ENCODE results near the gene ALX4. TPM values are rescaled to one million over a fixed set of nuclear protein-coding genes. Genes with fewer than 3 reads are reported as not detected.

The ALX4 gene
- total RNA-seq, 4 donors from 2014 or later: not detected

DNA sequence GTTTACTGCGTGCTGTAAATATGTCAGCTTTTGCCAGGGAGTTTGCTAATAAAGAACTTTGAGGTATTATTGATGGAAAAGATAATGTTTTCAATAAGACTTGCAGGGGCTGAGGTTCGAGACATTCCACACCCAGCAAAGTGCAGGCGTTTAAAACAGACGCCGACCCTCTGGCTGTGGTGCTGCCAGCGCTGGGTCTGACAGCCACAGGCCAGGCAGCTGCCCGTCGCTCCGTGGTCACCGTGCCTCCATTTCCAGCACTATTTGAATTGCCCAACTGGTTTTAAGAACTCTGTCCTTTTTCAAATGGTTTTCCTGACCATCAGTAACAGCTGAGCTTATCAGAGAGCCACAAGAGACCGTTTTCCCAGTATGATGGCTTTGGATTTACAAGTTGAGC, 28.1 kb upstream of the ALX4 start:
- intact Hi-C loops (cut with DNase I; ENCODE audit: low total_unique reads) (no loop called here), in situ Hi-C loops (cut with MboI; ENCODE audit: low pct_ligation_motif_present in 1 of 4, low pct_unique_long_range_greater_than_20kb in 1 of 4, low sequenced_read_pairs in 3 of 4) (no loop called here)
- H3K9me3 ChIP-seq: no peaks in the 10 kb centered on the region
- H3K27me3 ChIP-seq: peaks cover 69% of the 10 kb centered on the region
- DNase-seq: no peak
- H3K36me3 ChIP-seq: no peaks in the 10 kb centered on the region
- 40 to 49% methylated on average over 5 to 11 of the region's 11 CpGs for WGBS, 2 donors (ENCODE audit: low coverage in 1 of 2)
- H3K27ac ChIP-seq: no peak overlapping the region
- H3K4me3 ChIP-seq: no peak overlapping the region
- no peaks in the 10 kb centered on the region for H3K4me1 ChIP-seq
- TF ChIP-seq POLR2AphosphoS5 (IDR thresholded peaks at IDR 0.05) (no peak), EP300 (IDR thresholded peaks at IDR 0.05; ENCODE audit: low read depth) (no peak), POLR2A (IDR thresholded peaks at IDR 0.05) (no peak)
- TF ChIP-seq, protein P1, sequence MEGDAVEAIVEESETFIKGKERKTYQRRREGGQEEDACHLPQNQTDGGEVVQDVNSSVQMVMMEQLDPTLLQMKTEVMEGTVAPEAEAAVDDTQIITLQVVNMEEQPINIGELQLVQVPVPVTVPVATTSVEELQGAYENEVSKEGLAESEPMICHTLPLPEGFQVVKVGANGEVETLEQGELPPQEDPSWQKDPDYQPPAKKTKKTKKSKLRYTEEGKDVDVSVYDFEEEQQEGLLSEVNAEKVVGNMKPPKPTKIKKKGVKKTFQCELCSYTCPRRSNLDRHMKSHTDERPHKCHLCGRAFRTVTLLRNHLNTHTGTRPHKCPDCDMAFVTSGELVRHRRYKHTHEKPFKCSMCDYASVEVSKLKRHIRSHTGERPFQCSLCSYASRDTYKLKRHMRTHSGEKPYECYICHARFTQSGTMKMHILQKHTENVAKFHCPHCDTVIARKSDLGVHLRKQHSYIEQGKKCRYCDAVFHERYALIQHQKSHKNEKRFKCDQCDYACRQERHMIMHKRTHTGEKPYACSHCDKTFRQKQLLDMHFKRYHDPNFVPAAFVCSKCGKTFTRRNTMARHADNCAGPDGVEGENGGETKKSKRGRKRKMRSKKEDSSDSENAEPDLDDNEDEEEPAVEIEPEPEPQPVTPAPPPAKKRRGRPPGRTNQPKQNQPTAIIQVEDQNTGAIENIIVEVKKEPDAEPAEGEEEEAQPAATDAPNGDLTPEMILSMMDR (IDR thresholded peaks at IDR 0.05): no peak

DNA sequence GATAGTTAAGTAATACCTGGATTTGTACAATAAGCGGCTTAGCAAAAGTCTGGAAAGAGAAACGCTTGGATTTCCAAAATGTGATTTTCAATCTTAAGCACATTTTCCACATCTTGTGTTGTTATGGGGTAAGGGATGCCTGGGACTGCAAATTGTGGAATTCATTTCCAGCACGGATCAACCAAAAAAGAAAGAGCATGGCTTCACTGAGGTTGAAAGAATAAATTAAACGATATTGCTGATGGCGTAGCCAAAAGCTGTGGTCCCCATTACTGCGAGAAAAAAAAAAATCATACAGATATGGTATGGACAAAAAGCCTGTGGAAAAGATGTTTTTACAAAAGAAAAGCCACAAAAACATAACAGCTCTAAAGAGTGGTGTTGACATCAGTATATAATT, 26.0 kb upstream of the ALX4 start:
- TF ChIP-seq, protein P1 (IDR thresholded peaks at IDR 0.05): no peak
- no peak for TF ChIP-seq POLR2AphosphoS5 (IDR thresholded peaks at IDR 0.05)
- TF ChIP-seq EP300 (IDR thresholded peaks at IDR 0.05; ENCODE audit: low read depth): no peak
- TF ChIP-seq POLR2A (IDR thresholded peaks at IDR 0.05): no peak
- H3K27me3 ChIP-seq: peaks cover 82% of the 10 kb centered on the region
- in situ Hi-C loops (cut with MboI; ENCODE audit: low pct_ligation_motif_present in 1 of 4, low pct_unique_long_range_greater_than_20kb in 1 of 4, low sequenced_read_pairs in 3 of 4): no loop called here
- no peaks in the 10 kb centered on the region for H3K4me1 ChIP-seq
- H3K36me3 ChIP-seq: no peaks in the 10 kb centered on the region
- no peaks in the 10 kb centered on the region for H3K9me3 ChIP-seq
- no peak overlapping the region for H3K27ac ChIP-seq
- H3K4me3 ChIP-seq: no peak overlapping the region
- 57 to 62% methylated on average over 6 of the region's 6 CpGs for WGBS, 2 donors (ENCODE audit: low coverage in 1 of 2)
- DNase-seq: no peak
- intact Hi-C loops (cut with DNase I; ENCODE audit: low total_unique reads): no loop called here

DNA sequence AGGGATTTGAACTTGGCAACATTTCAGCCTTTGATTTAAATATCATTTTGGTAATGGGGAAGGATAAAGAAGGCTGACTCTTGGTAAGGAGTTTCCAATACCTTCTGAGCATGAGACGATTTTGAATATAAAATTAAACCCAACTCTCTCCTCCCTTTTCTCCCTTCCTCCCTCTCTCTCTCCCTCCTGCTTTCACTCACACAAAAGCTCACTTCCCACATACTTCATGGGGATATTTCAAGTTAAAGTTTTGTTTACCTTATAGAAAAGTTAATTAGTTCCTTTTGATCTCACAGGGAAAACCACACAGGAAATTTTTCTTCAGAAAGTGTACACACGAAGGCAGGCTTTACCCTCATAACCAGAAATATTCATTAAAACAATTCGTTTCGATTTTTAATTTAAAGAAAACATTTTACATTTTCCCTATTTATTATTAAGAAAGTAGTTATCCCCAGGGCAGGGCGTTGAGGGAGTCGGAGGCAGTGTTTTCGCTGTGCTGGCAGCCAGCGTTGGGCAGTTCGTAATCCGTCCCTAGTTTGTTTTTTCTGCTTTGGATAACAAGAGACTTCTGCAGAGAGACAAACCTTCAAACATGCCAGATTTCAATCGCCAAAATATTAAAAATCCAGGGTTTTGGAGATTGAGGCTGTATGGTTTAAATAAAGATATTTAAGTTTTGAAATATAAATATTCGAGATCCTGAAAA, 25.3 kb upstream of the ALX4 start:
- no peaks in the 10 kb centered on the region for H3K9me3 ChIP-seq
- in situ Hi-C loops (cut with MboI; ENCODE audit: low pct_ligation_motif_present in 1 of 4, low pct_unique_long_range_greater_than_20kb in 1 of 4, low sequenced_read_pairs in 3 of 4) (no loop called here), intact Hi-C loops (cut with DNase I; ENCODE audit: low total_unique reads) (no loop called here)
- H3K27me3 ChIP-seq: peaks cover 83% of the 10 kb centered on the region
- TF ChIP-seq POLR2A (IDR thresholded peaks at IDR 0.05) (no peak), EP300 (IDR thresholded peaks at IDR 0.05; ENCODE audit: low read depth) (no peak), POLR2AphosphoS5 (IDR thresholded peaks at IDR 0.05) (no peak)
- TF ChIP-seq, protein P1 (IDR thresholded peaks at IDR 0.05): no peak
- no peak for DNase-seq
- H3K27ac ChIP-seq: no peak overlapping the region
- no peaks in the 10 kb centered on the region for H3K4me1 ChIP-seq
- no peak overlapping the region for H3K4me3 ChIP-seq
- no peaks in the 10 kb centered on the region for H3K36me3 ChIP-seq
- 21 to 23% methylated on average over 12 of the region's 12 CpGs for WGBS, 2 donors (ENCODE audit: low coverage in 1 of 2)

DNA sequence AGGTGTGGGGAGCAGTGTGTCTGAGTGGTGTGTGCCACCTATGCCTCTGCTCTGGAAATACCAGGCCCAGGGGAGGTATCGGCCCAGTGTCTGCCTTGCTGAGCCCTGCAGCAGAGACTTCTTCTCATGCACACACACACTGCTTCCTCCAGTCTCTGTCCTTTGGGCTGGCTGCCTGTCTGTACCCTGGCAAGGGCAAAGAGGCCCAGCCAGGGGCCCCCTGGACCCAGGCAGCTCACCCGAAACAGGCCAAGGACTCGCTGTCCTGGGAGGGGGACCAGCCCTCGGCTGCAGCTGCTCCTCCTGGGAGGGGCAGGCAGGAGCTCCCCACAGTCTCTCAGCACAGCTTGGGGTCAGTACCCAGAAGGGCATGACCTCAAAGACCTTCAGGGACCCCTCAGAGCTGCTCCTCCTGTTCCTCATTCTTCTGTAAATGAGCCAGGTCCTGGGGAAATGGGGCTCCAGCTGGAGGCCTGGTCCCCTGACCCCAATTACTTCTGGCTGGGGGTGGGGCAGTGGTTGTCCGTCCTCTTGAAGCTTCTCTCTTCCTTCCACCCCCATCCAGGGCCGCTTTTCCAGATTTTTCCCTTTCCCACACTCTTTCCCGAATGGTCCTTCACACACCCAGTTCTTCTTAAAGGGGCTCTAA, 24.5 kb upstream of the ALX4 start:
- Histone ChIP-seq H3K9me3 (no peaks in the 10 kb centered on the region), H3K4me1 (no peaks in the 10 kb centered on the region), H3K4me3 (no peak overlapping the region), H3K27ac (no peak overlapping the region), H3K36me3 (no peaks in the 10 kb centered on the region), H3K27me3 (peaks cover 84% of the 10 kb centered on the region)
- DNase-seq: no peak
- 45 to 69% methylated on average over 3 to 7 of the region's 7 CpGs for WGBS, 2 donors (ENCODE audit: low coverage in 1 of 2)
- intact Hi-C loops (cut with DNase I; ENCODE audit: low total_unique reads): no loop called here
- TF ChIP-seq POLR2AphosphoS5 (IDR thresholded peaks at IDR 0.05): no peak
- no peak for TF ChIP-seq POLR2A (IDR thresholded peaks at IDR 0.05)
- in situ Hi-C loops (cut with MboI; ENCODE audit: low pct_ligation_motif_present in 1 of 4, low pct_unique_long_range_greater_than_20kb in 1 of 4, low sequenced_read_pairs in 3 of 4): no loop called here
